Testis (tissue), 2 donors: ENCODE results near the gene NOTCH1.

Source experiments
- CTCF ChIP-seq, 3 experiments: fragments of 450-650 bp in 2 of 3; fragments of 200-600 bp in 1 of 3; sonication (generic) in 1 of 3; IDR thresholded peaks; one replicate each; pipeline ENCODE4 v1.5.1; 2016 to 2019; ENCODE audit warnings: antibody characterized with exemption in 3 of 3, mild to moderate bottlenecking in 2 of 3, moderate library complexity in 1 of 3
- POLR2A ChIP-seq: fragments of 450-650 bp; IDR thresholded peaks from one replicate; pipeline ENCODE4 v1.6.1; 2017; ENCODE audit warnings: antibody characterized with exemption, mild to moderate bottlenecking, moderate library complexity

DNA sequence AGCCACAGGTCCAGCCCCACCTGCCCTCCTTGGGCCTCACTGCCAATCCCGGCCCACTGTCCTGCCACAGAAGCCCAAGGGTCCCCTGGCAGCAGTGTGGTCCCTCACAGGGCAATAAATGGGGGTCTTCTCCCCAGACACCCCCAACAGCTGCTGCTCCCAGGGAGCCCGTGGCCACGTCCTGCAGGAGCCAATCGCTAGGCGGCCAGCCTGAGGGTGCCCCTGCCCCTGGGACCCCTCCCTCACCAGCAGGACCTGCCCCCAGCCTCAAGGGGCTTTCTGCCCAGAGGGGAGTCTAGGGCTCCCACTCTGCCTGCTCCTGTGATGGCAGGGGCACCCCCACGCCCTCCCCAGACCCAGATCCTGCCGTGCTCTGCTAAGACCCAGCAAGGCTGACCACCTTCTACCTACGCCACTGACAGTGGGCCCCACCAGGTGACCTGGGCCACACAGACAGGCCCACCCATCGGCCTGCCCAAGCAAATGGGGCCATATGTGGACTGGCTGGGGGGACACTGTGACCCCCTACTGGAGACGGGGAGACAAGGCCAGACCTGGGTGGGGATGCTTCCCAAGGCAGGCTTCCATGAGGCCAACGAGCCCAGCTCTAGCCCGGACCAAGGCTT is 17.0 kb downstream of the NOTCH1 start:
- TF ChIP-seq CTCF (IDR thresholded peaks at IDR 0.05) (no peak), POLR2A (no peak)
